HG02610 (cell line): ENCODE results near the gene ZNF740.
"Not testable (repeated sequence)": the region's sequence is repeated elsewhere in the genome, so short reads cannot be mapped to it uniquely, and the experiment has no call there.

ENCODE experiments used
- ATAC-seq: cut with Tn5 transposase; IDR thresholded peaks from one replicate; pipeline ENCODE4 v1.9.1; 2021; ENCODE audit warnings: mild to moderate bottlenecking, moderate library complexity; ENCODE audit not compliant: unreplicated experiment

ZNF740 gene

GRCh38 chr12:53172352-53172751 lies 8.2 kb upstream of the ZNF740 start:
- no peak for ATAC-seq

GRCh38 chr12:53173085-53173715 lies 7.3 kb upstream of the ZNF740 start:
- no peak for ATAC-seq

- ATAC-seq, result no peak
Measured at GRCh38 chr12:53174881-53175491, 5.5 kb upstream of the ZNF740 start.

GRCh38 chr12:53176750-53177149 lies 3.8 kb upstream of the ZNF740 start:
- ATAC-seq, result no peak

- ATAC-seq, result not testable (repeated sequence)
Measured at GRCh38 chr12:53177447-53177846, 3.1 kb upstream of the ZNF740 start.

GRCh38 chr12:53178803-53179202 lies 1.7 kb upstream of the ZNF740 start:
- ATAC-seq, result not testable (repeated sequence)

GRCh38 chr12:53179687-53180219 lies 769 bp upstream of the ZNF740 start:
- peak; percentile 11 for ATAC-seq

GRCh38 chr12:53180931-53181645 lies 566 bp downstream of the ZNF740 start:
- ATAC-seq, result peak; percentile 42

- no peak for ATAC-seq
Measured at GRCh38 chr12:53181935-53182334, 1.4 kb downstream of the ZNF740 start.

- no peak for ATAC-seq
Measured at GRCh38 chr12:53182903-53183302, 2.4 kb downstream of the ZNF740 start.

- no peak for ATAC-seq
Measured at GRCh38 chr12:53184828-53185227, 4.3 kb downstream of the ZNF740 start.

- ATAC-seq, result no peak
Measured at GRCh38 chr12:53185582-53186153, 5.1 kb downstream of the ZNF740 start.

GRCh38 chr12:53186745-53187144 lies 6.2 kb downstream of the ZNF740 start:
- ATAC-seq, result no peak

GRCh38 chr12:53187145-53187899 lies 6.8 kb downstream of the ZNF740 start:
- no peak for ATAC-seq

- peak; percentile 43 for ATAC-seq
Measured at GRCh38 chr12:53190108-53190729, 9.7 kb downstream of the ZNF740 start.

GRCh38 chr12:53191096-53191884 lies 10.8 kb downstream of the ZNF740 start:
- ATAC-seq, result no peak

- ATAC-seq, result no peak
Measured at GRCh38 chr12:53191885-53192530, 11.5 kb downstream of the ZNF740 start.

- no peak for ATAC-seq
Measured at GRCh38 chr12:53192531-53193021, 12.1 kb downstream of the ZNF740 start.

GRCh38 chr12:53193040-53193439 lies 12.5 kb downstream of the ZNF740 start:
- no peak for ATAC-seq
